AML-193 (cell line): Measurements from ENCODE around the gene SYMPK.

Experiments used
- DNase-seq, 2 experiments: peaks; one replicate each; lab custom pipeline; 2025; lab: John Stamatoyannopoulos, UW

Gene SYMPK

DNA sequence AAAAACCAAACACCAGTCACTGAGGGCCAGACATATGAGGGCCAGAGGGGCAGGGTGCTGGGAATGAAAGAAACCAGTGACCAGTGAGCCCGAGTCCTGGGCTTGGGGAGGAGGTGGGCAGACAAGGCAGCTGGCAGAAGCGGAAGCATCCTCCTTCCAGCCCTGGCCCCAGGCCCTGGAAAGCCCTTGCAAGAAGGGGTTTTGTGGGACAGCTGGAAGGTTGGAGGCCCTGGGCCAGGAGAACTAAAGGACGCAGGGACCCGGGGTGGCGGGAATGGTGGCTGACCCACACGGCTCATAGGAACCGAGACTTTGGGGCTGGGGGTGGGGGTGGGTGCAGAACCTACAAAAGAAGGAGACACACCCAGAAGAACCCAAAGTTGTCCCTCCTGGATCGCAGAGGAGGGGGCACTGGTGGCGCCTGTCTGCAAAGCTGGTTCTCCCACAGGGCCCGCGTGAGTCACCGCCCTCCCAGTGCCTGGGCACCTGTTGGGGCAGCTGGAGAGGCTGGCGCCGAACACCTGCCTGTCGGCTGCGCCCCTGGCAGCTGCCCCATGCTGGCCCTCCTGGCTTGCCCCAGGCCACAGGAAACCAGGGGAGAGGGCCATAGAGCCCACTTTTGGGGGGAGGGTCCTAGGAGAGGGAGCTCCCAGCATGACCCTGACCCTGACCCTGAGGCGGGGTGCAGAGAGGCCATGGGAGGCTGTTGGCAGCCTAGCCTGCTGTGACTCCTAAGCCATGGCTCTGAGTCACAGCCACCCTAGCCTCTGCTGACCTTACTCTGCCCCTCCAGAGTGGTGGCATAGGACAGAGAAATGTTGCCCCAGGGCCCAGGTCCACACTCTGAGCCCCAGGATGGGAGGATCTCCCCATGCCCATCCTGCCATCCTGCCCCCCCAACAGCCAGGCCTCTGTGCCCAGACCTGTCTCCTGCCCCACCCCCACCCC lies 81.5 kb downstream of the SYMPK start:
- DNase-seq: no peak

DNA sequence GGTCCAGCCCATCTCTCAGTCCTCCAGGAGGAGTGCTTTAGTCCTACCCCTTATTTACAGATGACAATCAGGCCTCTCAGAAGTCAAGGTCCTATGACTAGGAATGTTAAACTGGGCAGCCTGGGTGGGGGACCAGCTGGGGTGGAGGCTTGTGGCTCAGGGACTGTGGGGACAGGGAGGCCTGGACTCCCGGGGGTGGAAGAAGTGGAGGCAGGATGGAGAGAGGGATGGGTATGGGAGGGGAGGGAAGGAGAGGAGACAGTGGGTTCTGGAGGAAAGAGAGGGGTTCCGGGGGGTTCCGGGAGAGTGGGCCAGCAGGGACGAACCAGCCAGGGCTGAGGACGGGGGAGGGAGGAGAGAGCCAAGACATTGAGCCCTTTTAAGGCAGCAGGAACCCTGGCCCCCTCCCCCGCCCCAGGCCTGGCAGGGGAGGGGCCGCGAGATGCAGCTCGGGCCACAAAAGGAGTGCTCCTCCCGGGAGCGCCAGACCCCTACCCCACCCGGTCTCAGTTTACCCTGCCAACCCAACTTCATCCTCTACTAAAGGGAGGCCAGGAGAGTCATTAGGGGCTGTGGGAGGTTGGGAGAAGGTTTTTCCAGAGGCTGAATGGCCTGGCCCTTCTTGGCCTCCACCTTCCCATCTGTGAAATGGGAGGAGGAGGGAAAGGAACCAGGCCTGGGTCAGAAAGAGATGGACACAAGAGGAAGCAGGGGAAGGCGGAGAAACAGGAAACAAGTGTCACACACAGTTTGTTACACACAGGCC lies 82.3 kb downstream of the SYMPK start:
- DNase-seq: no peak

DNA sequence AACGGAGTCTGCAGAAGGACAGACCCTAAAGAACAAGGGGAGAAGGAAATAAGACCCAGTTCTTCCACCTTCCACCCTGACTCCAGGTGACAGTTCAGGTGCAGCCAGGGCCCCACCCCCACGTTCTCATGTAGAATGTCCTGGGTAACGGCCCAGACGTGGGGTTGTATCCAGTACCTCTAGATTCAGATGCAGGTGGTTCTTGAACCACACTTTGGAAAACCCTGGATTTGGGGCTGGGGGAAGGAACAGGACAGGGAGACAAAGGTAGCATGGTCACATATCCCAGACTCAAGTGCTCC lies 82.8 kb downstream of the SYMPK start:
- no peak for DNase-seq

DNA sequence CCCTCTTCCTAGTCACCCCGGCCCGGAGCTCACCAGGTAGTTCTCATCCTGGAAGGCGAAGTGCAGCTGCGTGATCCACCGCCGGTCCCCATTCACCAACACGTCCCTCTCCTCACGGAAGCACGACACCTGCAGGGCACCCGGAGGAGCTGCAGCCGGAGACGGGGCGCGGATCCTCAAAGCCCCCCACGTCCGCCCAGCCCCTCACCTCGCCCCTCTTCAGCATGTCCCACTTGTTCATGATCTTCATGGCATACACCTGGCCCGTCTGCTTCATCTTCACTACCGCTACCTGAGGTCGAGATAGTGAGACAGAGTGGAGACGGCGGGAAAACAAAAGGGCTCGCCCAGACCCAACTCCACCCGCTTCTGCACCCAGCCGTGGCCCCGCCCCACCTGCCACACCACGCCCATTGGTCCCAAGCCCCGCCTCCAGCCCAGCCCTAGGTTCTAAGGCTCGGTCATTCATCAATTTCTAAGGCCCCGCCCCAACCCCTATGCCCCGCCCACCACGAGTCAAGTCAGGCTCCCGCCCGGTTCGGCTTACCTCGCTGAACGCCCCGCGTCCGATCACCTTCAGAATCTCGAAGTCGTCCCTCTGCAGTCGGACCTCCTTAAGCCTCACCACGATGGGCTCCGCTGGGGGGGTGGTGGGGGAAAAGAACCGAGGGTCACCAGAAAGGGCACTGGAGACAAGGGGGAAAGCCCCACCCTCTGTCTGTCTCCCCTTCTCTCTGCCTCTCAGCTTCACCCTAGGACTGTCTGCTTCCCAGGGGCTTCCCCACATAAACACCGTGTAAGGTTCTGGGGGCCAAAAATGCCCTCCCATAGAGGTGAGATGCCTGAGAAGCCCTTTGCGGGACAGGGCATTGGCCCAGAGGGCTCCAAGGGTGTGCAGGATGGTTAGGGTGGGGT lies 83.5 kb downstream of the SYMPK start:
- no peak for DNase-seq

DNA sequence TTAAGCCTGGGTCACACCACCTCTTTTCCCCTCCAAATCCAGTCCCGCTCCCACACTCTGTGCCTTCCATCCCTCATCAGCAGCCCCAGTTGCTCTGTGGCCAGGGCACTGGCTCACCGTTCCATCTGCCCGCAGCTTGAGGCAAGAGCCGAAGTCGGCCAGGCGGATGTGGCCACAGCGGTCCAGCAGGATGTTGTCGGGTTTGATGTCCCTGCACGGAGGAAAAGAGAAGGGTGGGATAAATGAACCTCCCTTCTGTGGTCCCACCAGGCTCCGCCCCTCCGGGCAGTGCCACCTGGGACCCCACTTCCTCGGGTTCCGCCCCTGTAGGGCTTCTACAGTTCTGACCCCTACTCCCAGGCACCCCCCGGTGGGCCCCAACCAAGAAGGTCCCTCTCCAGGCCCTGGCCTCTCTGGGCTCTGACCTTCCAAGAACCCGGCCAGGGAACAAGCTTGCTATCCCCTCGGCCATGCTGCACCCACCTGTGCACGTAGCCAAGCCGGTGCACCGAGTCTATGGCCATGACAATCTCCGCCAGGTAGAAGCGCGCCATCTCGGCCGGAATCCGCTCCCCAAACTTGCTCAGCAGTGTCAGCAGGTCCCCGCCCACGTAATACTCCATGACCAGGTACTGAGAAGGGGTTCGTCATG lies 84.8 kb downstream of the SYMPK start:
- no peak for DNase-seq

DNA sequence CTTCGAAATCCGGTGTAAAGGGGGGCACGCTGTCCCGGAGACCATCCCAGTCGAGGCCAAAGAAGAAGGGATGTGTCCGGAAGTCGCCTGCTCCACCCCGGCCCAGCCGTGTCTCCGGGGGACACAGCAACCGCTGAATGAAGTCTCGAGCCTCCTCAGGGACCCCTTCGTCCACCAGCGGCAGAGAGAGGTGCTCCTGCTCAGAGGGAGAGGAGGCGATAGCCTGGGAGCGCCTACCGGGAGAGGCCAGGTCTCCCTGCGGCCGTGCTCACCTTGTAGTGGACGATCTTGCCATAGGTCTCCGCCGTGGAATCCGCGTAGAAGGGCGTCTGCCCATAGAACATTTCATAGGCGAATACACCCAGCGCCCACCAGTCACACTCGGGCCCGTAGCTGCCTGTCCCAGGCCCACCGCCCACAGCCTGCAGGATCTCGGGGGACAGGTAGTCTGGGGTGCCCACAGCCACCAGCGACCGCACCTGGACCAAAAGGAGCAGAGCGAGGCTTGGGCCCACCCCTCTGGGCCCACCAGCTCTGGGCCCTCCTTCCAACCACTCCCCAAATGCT lies 85.5 kb downstream of the SYMPK start:
- no peak for DNase-seq

DNA sequence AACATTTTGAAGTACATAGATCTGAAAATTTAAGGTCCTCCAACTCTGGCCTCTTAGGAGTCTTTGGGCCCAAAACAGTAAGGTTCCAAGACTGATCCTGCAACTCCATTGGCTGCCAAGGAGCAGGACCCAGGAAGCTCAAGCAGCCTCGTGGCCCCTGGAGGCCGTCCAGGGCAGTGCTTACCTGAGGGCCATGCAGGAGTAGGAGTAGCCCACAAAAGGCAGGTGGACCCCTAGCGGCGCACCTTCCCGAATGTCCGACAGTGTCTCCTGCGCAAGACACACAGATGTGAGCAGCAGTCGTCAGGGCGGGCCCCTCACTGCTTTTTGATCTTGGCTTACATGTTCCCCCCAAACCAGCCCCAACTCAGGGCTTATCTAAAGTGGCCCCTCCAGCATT lies 88.2 kb downstream of the SYMPK start:
- no peak for DNase-seq

DNA sequence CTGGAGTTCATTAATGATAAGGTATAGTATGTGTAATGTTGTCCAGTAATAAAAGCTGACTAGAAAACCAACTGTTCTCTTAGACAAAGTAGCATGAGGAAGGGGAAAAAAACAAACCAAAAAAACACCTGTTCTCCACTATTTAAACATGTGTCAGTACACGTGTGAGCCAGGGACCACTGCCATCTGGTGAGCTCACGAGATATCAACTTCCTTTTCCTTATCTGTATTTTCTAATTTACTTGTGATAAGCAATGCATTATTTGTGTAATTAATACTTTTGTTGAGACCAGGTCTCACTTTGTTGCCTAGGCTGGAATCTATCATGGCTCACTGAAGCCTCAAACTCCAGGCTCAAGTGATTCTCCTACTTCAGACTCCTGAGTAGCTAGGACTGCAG lies 89.6 kb downstream of the SYMPK start:
- no peak for DNase-seq

DNA sequence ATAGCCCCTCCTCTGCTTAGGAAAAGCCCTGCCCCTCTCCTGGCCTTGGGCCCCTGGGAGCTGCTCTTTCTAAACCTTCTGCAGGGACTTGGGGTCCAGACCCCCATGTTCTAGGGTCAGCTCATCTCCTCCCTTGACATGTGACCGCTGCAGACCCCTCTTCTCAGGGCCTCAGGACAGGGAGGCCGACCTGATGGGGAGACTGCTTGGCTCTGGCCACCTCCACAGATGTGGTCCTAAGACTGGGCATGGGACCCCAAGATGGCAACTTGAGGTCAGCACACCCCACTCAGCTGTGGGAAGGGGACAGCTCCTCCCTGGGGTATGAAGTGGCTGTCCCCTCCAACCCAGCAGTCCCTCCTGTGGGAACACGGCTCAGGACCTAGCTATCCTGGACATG lies 90.0 kb downstream of the SYMPK start:
- DNase-seq: no peak

DNA sequence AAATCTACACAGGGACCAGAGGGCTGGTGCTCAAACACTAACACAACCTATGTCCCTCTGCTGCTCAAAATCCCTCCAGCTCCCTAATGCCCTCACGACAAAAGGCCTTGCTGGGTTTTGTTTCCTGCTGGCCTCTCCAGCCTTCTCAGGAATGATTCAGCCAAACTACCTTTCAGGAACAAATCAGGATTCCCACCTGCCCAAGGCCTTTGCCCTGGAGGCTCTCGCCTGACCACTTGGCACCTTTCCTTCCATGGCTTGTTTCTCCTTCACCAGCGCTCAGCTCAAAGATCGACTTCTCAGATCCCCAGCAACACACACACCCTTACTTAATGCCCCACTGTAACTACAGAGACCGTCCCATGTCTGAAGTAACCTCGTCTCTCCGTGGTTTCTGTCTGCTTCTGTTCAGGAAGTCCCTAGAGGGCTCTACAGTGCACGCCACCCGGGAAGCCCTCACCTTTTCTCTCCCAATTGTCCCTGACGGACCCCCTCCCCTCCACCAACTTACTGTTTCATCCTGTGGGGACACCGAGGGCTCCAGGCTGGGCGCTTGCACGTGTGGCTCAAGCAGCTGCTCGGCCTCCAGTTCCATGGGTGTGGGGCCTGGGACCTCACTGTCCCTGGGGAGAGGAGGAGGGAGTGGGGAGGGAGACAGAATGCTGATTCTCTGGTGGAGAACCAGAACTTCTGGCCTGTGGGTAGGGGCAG lies 90.7 kb downstream of the SYMPK start:
- no peak for DNase-seq

DNA sequence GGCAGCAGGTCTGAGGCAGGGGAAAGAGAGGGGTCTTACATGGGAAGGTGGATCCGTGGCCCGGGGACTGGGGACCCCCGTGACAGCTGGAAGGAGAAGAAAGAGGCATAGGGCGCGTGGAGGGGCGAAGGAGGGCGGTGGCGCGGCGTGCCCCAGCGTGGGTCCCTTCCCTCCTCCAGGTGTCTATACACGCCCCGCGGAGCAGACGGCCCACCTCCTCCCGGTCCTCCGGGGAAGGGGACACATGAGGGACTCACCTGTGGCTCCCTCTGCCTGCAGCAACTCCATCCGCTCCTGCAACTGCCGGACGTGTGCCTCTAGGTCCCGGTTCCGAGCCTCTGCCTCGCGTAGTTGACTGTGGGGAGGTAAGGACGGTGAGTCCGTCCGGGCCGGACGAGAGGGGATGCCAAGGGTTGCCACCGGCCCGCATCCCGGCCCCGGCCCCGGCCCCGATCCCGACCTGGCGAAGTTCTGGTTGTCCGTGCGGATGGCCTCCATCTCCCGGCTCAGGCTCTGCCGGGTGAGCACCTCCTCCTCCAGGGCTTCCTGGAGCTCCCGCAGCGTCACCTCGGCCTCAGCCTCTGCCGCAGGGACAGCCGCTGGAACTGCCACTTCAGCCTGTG lies 91.5 kb downstream of the SYMPK start:
- DNase-seq: no peak

DNA sequence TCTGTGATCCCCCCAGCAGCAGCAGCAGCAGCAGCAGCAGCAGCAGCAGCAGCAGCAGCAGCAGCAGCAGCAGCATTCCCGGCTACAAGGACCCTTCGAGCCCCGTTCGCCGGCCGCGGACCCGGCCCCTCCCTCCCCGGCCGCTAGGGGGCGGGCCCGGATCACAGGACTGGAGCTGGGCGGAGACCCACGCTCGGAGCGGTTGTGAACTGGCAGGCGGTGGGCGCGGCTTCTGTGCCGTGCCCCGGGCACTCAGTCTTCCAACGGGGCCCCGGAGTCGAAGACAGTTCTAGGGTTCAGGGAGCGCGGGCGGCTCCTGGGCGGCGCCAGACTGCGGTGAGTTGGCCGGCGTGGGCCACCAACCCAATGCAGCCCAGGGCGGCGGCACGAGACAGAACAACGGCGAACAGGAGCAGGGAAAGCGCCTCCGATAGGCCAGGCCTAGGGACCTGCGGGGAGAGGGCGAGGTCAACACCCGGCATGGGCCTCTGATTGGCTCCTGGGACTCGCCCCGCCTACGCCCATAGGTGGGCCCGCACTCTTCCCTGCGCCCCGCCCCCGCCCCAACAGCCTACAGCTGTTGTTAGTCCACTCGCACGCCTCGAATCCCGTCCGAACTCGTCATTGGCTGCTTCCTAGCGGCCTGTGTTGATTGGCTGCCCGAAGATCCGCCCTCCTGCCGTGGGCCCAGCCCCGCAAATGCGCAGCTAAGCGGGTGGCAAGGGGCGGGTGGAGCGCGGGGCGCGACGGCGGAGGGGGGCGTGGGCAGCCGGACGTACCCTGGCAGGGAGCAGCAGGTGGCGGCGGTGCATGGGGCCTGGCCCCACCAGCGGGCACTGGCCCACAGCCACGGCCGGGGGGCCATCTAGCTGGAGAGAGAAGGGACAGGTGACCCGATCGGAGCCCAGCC lies 92.5 kb downstream of the SYMPK start:
- peak; percentile 67 to 68 for DNase-seq

DNA sequence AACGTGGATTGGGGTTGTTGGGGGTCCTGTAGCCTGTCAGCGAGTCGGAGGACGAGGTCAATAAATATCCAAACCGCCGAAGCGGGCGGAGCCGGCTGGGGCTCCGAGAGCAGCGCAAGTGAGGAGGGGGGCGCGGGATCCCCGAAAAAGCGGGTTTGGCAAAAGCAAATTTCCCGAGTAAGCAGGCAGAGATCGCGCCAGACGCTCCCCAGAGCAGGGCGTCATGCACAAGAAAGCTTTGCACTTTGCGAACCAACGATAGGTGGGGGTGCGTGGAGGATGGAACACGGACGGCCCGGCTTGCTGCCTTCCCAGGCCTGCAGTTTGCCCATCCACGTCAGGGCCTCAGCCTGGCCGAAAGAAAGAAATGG lies 93.1 kb downstream of the SYMPK start:
- no peak for DNase-seq

DNA sequence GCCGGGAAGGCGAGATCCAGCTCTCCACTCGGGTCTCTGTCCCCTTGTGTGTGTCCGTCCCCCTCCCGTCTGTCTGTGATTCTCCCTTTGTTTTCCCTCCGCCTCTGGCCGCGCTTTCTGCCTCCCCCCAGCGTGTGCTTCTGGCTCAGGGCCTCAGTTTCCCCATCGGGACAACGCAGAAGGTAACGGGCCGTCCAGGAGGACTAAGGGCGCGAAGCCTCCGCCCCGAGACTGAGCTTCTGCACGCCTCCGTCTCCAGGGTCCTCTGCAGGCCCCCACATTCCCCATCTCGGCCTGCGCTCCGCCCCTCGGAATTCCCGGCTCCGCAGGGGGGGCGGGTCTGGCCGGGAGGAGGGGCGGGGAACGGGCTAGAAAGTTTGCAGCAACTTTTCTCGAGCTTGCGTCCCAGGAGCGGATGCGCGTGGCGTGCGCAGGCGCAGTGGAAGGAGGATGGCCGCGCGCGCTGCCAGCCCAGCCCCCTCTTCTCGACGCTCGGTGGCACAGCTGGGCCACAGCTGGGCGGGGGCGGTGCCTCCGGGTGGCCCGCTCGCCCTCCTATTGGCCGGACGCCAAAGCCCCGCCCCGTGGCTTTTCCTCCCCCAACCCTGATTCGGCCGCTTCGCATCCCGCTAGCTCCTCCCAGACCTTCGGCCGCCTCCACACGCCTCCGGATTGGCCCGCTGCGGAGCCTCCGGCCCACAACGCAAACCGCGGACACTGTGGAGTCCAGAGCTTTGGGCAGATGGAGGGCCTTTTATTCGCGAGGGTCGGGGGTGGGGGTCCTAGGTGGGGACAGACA lies 93.8 kb downstream of the SYMPK start, which contains the start of gene SIX5:
Gene SIX5 (minus strand): TSS at position 269 of the 799 bp plus-strand sequence. CDS start 408 bp downstream, outside the sequence.
- peak; percentile 59 to 68 for DNase-seq

DNA sequence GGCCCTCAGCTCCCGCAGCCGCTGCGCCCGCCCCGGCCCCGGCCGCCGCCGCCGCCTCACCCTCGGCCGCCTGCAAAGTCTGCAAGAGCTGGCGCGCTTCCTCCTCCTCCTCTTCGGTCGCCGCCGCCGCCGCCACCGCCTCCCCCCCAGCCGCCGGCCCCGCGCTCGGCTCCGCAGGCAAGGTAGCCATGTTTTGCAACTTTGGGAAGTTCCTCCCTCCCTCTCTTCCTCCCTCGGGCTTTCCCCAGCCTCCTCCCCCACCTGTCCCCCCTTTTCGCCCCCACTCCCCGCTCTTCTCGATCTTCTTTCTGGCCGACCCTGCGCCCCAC lies 94.3 kb downstream of the SYMPK start:
- DNase-seq: peak in 1 of 2 experiments; percentile 20

DNA sequence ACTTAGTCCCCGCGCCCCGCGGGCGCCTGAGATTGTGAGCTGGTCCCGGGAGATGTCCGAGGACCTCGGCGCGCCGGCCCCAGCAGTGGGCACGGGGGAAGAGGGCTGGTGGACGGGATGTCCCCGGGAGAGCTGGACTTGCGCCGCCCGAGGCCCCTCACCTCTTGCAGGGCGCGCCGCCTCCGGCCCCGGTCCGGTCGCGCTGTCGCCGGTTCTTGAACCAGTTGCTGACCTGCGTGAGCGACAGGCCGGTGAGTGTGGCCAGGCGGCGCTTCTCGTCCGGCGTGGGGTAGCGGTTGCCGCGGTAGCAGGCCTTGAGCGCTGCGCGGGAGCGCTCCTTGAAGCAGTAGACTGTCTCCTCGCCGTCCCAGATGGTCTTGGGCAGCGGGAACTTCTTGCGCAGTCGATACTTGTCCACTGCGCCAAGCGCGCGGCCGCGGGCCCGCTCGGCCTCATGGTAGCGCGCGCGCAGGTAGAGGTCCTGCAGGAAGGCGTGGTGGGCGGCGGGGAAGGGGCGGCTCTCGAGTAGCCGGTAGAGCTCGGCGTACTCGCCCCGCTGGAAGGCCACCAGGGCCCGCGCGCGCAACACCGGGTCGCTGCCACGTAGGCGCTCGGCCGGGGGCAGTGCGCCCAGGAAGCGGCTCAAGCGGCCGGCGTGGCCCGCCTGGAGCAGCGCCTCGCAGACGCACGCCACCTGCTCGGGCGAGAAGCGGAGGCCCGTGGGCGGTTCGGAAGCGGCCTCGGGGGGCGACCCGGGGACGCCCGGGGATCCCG lies 94.9 kb downstream of the SYMPK start:
- no peak for DNase-seq

DNA sequence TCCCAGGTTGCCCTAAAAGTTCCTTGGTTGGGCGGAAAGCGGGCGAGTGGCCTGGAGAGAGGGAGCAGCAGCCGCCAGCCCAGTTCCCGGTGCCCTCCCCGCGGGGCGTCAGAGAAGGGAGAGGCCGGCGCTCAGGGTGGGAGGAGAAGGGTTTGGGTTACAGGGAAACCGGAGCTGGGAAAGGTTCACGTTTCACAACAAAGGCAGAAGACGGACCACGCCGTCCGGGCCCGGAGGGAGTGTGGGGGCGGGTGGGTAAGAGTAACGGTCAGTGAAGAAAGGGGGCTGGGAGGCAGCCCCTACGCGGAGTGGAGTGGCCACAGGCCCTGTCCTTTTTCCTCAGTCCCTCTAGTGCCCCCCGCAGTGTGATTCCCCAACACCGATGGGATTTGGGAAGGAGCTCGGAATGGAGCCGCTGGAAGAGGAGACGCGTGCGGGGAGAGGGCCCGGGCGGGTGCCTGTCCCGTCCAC lies 95.5 kb downstream of the SYMPK start:
- DNase-seq: no peak
